GM13976 (cell line): ENCODE measurements around the gene C5orf24.
"Not testable (repeated sequence)": the region's sequence is repeated elsewhere in the genome, so short reads cannot be mapped to it uniquely, and the experiment has no call there.

ENCODE experiments used
- DNase-seq: peaks from one replicate; pipeline ENCODE4 v3.0.0; 2012; ENCODE audit warnings: low spot score
- in situ Hi-C: fragments of 300-500 bp; cut with MboI; formaldehyde crosslinking; loops from one replicate; pipeline ENCODE4 v1.12.0; 2022; ENCODE audit warnings: low sequenced_read_pairs, mixed read lengths, inconsistent platforms; ENCODE audit not compliant: unreplicated experiment
- TF ChIP-seq, protein P1 (sequence below): IDR thresholded peaks from 2 replicates; pipeline ENCODE4 v1.5.1; 2012; ENCODE audit warnings: borderline replicate concordance, mild to moderate bottlenecking; ENCODE audit not compliant: insufficient read depth; ENCODE audit errors: extremely low read depth, missing control alignments, control extremely low read depth

C5orf24 gene

GRCh38 chr5:134874831-134875655 is 29.3 kb downstream of the C5orf24 start:
- peak; percentile 56 for DNase-seq
- in situ Hi-C loops, result no loop called here

GRCh38 chr5:134877159-134877558 is 31.4 kb downstream of the C5orf24 start:
- TF ChIP-seq, protein P1, sequence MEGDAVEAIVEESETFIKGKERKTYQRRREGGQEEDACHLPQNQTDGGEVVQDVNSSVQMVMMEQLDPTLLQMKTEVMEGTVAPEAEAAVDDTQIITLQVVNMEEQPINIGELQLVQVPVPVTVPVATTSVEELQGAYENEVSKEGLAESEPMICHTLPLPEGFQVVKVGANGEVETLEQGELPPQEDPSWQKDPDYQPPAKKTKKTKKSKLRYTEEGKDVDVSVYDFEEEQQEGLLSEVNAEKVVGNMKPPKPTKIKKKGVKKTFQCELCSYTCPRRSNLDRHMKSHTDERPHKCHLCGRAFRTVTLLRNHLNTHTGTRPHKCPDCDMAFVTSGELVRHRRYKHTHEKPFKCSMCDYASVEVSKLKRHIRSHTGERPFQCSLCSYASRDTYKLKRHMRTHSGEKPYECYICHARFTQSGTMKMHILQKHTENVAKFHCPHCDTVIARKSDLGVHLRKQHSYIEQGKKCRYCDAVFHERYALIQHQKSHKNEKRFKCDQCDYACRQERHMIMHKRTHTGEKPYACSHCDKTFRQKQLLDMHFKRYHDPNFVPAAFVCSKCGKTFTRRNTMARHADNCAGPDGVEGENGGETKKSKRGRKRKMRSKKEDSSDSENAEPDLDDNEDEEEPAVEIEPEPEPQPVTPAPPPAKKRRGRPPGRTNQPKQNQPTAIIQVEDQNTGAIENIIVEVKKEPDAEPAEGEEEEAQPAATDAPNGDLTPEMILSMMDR, result no peak
- in situ Hi-C loops, result no loop called here

More at GRCh38 chr5:134874831-134875655, 29.3 kb downstream of the C5orf24 start:
- TF ChIP-seq, protein P1, result no peak

GRCh38 chr5:134878403-134878802 is 32.6 kb downstream of the C5orf24 start:
- in situ Hi-C loops, result no loop called here
- TF ChIP-seq, protein P1, result no peak

More at GRCh38 chr5:134877159-134877558, 31.4 kb downstream of the C5orf24 start:
- DNase-seq, result peak; percentile 71

GRCh38 chr5:134879456-134879855 is 33.7 kb downstream of the C5orf24 start:
- DNase-seq, result no peak
- TF ChIP-seq, protein P1, result no peak
- in situ Hi-C loops, result no loop called here

More at GRCh38 chr5:134878403-134878802, 32.6 kb downstream of the C5orf24 start:
- no peak for DNase-seq

DNA sequence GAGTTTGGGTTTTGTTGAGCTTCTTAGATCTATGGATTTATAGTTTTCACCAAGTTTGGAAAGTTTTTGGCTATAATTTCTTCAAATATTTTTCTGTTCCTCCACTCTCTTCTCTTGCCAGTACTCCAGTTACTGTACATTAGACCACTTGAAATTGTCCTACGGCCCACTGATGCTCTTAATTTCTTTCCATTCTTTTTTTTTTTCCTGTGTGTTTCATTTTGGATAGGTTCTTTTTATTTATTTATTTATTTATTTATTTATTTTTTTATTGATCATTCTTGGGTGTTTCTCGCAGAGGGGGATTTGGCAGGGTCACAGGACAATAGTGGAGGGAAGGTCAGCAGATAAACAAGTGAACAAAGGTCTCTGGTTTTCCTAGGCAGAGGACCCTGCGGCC is 35.2 kb downstream of the C5orf24 start:
- DNase-seq, in situ Hi-C loops: not testable (repeated sequence)

GRCh38 chr5:134881711-134882110 is 35.9 kb downstream of the C5orf24 start:
- DNase-seq, in situ Hi-C loops: not testable (repeated sequence)

DNA sequence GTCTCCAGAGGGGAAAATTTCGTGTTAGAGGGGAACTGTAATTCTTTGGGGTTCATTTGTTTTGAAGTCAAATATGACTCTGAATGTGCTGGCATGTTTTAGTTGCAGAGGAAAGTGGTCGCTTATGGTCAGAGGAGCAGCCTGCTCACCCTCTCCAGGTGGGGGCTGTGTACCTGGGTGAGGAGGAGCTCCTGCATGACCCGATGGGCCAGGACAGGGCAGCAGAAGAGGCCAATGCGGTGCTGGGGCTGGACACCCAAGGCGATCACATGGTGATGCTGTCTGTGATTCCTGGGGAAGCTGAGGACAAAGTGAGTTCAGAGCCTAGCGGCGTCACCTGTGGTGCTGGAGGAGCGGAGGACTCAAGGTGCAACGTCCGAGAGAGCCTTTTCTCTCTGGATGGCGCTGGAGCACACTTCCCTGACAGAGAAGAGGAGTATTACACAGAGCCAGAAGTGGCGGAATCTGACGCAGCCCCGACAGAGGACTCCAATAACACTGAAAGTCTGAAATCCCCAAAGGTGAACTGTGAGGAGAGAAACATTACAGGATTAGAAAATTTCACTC is 41.9 kb downstream of the C5orf24 start:
- DNase-seq, result no peak
- TF ChIP-seq, protein P1, result no peak
- in situ Hi-C loops, result no loop called here
